ENCODE results near the gene DYNLT1.

DYNLT1 gene

DNA sequence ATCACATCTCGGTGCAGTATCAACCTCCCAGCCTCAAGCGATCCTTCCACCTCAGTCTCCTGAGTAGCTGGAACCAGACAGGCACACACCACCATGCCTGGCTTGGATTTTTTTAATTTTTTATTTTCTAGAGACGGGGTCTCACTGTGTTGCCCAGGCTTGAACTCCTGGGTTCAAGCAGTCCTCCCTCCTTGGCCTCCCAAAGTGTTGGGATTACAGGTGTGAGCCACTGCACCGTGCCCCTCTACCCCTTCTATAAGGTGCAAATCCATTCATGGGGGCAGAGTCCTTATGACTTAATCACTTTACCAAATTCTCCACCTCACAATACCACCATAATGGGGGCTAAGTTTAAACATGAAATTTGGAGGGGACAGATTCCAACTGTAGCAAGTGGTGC lies 47.0 kb downstream of the DYNLT1 start:
- no peak for DNase-seq (ENCODE audit: low read depth in 2 of 2)

DNA sequence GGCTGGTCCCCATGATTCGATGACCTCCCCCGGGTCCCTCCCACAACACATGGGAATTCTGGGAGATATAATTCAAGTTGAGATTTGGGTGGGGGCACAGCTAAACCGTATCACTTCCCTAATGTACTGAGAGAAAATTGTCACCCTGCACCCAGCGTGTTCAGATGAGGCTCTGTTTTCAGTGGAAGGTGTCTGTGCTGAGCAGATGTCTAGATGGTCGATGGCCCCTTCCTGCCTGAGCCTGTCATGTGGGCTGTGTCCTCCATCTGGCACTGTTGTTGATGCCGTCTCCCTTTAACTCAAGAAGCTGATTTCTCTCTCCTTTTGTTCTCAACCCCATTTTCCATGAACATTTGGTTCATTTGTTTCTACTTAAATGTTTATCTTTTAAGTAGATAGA lies 47.7 kb downstream of the DYNLT1 start:
- DNase-seq (ENCODE audit: low read depth in 2 of 2) = no peak

DNA sequence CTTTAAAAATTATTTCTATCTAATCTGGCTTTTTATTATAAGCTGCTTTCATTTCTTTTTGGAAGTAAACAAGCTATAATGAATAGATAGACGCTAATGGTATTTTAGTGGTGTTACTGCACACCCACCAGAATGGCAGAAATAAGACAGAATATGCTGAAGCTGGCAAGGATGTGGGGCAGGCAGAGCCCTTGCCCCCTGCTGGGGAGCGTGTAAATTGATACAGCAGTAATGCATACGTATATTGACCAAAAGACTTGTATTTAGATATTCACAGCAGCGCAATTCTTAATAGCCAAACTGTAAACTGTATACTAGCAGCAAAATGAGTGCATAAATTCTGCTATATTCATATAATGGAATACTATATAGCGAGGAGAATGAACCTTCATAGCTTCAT lies 49.3 kb downstream of the DYNLT1 start:
- DNase-seq (ENCODE audit: low read depth in 2 of 2) = no peak

DNA sequence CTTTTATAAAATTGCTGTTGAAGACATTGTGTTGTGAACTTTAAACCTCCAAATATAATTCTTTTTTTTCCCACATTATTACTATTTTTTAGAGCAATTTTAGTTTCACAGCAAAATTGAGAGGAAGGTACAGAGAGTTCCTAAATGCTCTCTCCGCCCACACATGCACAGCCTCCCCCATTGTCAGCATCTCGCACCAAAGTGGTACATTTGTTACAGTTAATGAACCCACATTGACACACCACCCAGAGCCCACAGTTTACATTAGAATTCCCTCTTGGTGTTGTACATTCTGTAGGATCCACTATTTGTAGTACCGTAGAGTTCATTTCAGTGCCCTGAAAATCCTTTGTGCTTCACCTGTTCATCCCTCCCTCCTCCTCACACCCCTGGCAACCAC lies 50.9 kb downstream of the DYNLT1 start:
- no peak for DNase-seq (ENCODE audit: low read depth in 2 of 2)

DNA sequence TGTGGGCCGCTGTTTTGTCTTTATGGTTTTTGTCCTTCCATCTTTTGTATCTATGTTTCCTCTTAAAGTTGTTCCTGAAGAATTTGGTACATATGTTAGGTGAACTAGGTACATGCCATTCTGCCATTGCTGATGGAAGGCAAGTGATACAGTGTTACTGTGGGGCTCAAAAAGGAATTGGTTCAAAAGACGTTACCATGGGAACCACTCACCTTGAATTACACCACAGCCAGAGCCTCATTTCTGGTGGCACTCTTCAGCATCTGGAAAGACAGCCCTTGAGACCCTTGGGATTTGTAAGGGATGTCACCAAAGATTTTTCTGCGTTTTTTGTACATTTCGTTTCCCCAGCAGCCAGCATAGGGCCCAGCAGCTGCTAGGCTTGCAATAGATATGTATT lies 52.7 kb downstream of the DYNLT1 start:
- DNase-seq (ENCODE audit: low read depth in 2 of 2) = no peak

DNA sequence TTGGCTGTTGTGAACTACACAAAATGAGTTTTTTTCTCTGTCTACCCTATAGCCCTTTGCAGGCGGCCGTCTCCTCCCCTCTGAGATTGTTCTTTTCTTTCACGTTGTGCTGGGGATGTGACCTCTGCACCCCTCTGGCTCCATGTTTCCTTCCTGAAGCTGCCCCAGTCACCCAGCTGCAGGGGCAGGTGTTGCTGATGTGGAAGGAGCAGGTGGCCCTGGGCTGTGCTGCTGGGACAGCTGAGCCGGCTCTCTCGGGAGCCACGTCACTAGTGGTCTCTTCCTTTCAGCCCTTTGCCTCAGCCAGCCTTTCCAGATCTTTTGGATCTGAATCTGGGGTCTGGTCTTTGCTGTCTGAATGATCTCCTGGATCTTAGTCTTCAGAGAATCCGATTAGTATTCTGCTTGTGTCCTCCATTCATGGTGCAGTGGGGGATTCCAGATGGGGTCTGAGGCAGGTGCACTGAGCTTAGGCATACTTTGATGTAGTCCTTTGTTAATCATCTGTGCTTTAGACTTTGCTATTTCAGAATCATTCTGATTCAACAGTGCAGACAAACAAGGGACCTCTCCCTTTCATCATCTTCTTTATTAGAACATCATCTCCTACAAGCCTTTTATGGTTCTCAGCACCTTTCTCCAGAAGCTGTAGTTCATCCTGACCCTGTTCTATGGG lies 53.3 kb downstream of the DYNLT1 start:
- no peak for DNase-seq (ENCODE audit: low read depth in 2 of 2)

DNA sequence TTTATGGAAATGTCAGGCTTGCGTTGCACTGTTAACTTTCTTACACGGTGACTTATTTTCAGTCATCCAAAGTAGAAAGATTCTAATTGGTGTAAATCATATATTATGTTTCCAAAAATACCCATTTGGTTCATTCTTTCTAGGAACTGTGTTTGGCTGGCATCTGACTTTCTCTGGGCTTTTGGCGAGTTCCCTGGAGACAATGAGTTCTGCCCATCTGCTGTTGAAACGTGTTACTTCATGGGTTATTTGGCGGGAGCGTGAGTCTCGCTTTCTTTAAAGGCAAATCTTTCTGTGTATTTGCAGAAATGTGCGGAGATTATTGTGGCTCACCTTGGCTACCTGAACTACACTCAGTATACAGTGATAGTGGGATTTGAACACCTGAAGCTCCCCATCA lies 55.2 kb downstream of the DYNLT1 start:
- no peak for DNase-seq (ENCODE audit: low read depth in 2 of 2)

DNA sequence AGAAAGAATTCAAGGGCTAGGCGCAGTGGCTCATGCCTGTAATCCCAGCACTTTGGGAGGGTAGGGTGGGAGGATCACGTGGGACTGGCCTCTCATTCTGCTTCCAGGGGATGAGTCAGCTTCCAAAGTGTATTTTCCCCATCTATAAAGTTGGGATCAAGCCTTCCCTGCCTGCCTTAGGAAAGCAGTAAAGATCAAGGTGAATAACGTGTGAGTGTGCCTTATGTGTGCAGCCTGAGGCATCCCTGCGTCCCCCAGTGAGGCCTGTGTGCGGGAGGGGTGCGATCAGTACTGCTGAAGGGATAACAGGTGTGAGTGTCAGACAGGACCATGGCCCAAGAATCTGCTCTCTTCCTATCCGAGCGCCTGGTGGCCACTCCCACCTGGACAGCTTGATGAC lies 57.9 kb downstream of the DYNLT1 start:
- no peak for DNase-seq (ENCODE audit: low read depth in 2 of 2)
